Activated CD4-positive, alpha-beta T cell treated with anti-CD3 and anti-CD28 coated beads for 1 hour (primary cell): ENCODE results near the gene TXNRD3.

ENCODE experiments used
- DNase-seq: peaks from one replicate; pipeline ENCODE4 v3.0.0-alpha.2; 2020

The TXNRD3 gene

GRCh38 chr3:126671521-126671920 lies 16.6 kb upstream of the TXNRD3 start:
- no peak for DNase-seq

GRCh38 chr3:126668450-126669401 lies 13.8 kb upstream of the TXNRD3 start:
- no peak for DNase-seq

GRCh38 chr3:126667631-126668449 lies 12.9 kb upstream of the TXNRD3 start:
- no peak for DNase-seq

- DNase-seq: no peak
Observed at GRCh38 chr3:126666658-126667528, 12.0 kb upstream of the TXNRD3 start.

GRCh38 chr3:126665959-126666657 lies 11.2 kb upstream of the TXNRD3 start:
- DNase-seq: no peak

GRCh38 chr3:126665221-126665936 lies 10.5 kb upstream of the TXNRD3 start:
- DNase-seq: no peak

- DNase-seq: no peak
Observed at GRCh38 chr3:126664591-126665214, 9.8 kb upstream of the TXNRD3 start.

- no peak for DNase-seq
Observed at GRCh38 chr3:126663750-126664149, 8.8 kb upstream of the TXNRD3 start.

- DNase-seq: no peak
Observed at GRCh38 chr3:126663257-126663656, 8.3 kb upstream of the TXNRD3 start.

GRCh38 chr3:126661532-126662364 lies 6.8 kb upstream of the TXNRD3 start:
- no peak for DNase-seq

- DNase-seq: no peak
Observed at GRCh38 chr3:126659915-126660886, 5.3 kb upstream of the TXNRD3 start.

- no peak for DNase-seq
Observed at GRCh38 chr3:126658584-126658983, 3.7 kb upstream of the TXNRD3 start.

GRCh38 chr3:126657901-126658300 lies 3.0 kb upstream of the TXNRD3 start:
- DNase-seq: no peak

- no peak for DNase-seq
Observed at GRCh38 chr3:126656371-126657134, 1.6 kb upstream of the TXNRD3 start.

- no peak for DNase-seq
Observed at GRCh38 chr3:126655887-126656286, 963 bp upstream of the TXNRD3 start.

GRCh38 chr3:126649556-126650092 lies 5.3 kb downstream of the TXNRD3 start:
- DNase-seq: no peak

- no peak for DNase-seq
Observed at GRCh38 chr3:126646674-126647073, 8.2 kb downstream of the TXNRD3 start.

GRCh38 chr3:126644615-126645014 lies 10.3 kb downstream of the TXNRD3 start:
- DNase-seq: no peak
